CD4-positive, alpha-beta T cell treated with Interleukin-21 for 1 hour (primary cell): Measurements from ENCODE around the gene F2R.
"Not testable (repeated sequence)": the region's sequence is repeated elsewhere in the genome, so short reads cannot be mapped to it uniquely, and the experiment has no call there.

Experiments
- DNase-seq: peaks from one replicate; pipeline ENCODE4 v3.0.0-alpha.2; 2020

Gene F2R

GRCh38 chr5:76720988-76721569 lies 5.2 kb downstream of the F2R start:
- no peak for DNase-seq

- DNase-seq: no peak
Measured at GRCh38 chr5:76723266-76723665, 7.3 kb downstream of the F2R start.

DNA sequence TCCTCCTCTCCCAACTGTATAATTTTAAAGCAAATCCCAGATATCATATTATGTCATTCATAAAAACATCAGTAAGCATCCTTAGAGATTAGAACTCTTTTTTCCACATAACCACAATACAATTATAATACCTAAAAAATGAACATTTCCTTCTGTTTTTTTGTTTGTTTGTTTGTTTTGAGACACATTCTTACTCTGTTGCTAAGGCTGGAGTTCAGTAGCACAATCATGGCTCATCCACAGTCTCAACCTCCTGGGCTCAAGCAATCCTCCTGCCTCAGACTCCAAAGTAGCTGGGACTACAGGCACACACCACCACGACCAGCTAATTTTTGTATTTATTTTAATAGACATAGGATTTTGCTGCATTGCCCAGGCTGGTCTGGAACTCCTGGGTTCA lies 8.0 kb downstream of the F2R start:
- no peak for DNase-seq

- no peak for DNase-seq
Measured at GRCh38 chr5:76724871-76725270, 8.9 kb downstream of the F2R start.

- no peak for DNase-seq
Measured at GRCh38 chr5:76728965-76729364, 13.0 kb downstream of the F2R start.

DNA sequence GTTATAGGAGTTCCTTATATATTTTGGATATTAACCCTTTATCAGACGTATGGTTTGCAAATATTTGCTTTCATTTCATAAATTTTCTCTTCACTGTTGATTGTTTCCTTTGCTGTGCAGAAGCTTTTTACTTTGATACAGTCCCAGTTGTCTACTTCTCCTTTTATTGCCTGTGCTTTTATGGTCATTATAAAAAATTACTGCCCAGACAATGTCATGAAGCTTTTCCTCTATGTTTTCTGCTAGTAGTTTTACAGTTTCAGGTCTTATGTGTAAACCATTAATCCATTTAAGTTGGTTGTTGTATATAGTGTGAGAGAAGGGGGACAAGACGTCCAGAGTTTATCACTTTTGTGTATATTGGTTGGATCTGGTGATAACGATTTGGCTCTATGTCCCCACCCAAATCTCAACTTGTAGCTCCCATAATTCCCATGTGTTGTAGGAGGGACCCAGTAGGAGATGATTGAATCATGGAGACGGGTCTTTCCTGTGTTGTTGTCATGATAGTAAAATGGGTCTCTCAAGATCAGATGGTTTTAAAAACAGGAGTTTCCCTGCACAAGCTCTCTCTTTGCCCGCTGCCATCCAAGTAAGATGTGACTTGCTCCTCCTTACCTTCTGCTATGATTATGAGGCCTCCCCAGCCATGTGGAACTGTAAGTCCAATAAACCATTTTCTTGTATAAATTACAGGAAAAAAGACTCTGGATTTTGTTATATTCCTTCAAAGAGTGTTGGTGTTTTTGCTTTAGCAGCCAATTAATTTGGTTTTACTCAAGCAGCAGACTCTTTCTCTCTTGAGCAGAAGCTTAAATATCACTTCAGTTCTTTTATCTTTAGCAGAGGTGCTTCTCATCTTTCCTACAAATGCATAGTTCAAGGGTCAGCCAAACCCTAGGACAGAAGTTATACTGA lies 13.7 kb downstream of the F2R start:
- no peak for DNase-seq

DNA sequence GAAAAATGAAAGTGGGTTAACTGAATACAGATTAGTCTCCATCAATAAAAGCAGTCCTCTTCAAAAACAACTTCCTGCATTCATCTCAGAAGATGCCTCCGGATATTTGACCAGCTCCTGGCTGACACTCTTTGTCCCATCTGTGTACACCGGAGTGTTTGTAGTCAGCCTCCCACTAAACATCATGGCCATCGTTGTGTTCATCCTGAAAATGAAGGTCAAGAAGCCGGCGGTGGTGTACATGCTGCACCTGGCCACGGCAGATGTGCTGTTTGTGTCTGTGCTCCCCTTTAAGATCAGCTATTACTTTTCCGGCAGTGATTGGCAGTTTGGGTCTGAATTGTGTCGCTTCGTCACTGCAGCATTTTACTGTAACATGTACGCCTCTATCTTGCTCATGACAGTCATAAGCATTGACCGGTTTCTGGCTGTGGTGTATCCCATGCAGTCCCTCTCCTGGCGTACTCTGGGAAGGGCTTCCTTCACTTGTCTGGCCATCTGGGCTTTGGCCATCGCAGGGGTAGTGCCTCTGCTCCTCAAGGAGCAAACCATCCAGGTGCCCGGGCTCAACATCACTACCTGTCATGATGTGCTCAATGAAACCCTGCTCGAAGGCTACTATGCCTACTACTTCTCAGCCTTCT lies 16.6 kb downstream of the F2R start:
- DNase-seq: peak; percentile 36

- peak; percentile 78 for DNase-seq
Measured at GRCh38 chr5:76733049-76733417, 17.1 kb downstream of the F2R start.

- peak; percentile 21 for DNase-seq
Measured at GRCh38 chr5:76735762-76736545, 20.0 kb downstream of the F2R start.

DNA sequence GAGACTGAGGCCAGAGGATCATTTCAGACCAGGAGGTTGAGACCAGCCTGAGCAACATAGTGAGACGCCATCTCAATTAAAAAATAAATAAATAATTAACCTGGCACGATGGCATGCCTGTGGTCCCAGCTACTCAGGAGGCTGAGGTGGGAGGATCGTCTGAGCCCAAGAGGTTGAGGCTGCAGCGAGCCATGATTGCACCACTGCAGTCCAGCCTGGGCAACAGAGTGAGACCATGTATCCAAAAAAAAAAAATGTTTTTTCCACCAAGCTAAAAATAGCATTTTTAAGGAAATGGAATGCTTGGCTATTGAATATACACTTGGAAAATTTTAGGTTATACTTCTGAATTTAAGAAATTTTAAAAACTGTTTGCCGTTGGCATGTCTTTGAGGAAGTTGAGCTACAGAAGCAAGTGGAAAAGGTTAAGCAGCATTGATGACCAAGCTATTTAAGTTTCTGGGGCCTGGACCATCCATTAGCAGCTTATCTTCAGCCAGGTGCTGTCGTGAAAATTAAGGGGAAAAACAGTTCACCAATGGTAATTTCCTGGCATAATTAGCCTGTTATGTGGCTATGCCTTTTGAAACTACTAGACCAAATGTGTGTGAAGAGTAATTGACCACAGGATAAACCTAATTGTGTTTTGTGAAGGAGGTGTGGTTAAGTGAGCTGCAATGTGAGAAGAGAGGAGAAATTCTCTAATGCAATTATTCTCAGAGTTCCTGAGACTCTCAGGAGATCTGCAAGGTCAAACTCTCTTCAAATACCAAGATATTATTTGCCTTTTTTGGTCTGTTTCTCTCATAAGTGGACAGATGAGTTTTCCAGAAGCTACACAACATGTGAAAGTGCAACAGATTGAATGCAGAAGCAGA lies 21.0 kb downstream of the F2R start:
- DNase-seq: peak; percentile 51

DNA sequence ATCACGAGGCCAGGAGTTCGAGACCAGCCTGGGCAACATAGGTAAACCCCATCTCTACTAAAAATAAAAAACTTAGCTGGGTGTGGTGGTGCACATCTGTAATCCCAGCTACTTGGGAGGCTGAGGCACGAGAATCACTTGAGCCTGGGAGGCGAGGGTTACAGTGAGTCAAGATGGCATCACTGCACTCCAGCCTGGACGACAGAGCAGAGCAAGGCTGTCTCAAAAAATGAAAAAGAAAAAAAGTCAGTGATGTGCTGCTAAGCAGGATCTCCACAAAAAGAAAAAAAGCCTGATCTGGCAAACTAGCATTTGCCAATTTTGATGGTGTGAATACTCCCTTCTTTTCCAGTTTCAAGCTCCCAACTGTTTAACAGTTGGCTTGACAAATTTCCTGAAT lies 21.9 kb downstream of the F2R start:
- DNase-seq: no peak

DNA sequence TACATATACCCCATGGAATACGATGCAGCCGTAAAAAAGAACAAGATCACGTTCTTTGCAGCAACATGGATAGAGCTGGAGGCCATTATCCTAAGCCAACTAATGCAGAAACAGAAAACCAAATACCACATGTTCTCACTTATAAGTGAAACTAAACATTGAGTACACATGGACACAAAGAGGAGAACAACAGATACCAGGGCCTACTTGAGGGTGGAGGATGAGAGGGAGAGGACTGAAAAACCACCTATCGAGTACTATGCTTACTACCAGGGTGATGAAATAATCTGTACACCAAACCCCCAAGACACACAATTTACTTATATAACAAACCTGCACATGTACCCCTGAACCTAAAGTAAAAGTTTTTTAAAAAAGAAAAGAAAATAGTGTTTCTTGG lies 25.6 kb downstream of the F2R start:
- not testable (repeated sequence) for DNase-seq

DNA sequence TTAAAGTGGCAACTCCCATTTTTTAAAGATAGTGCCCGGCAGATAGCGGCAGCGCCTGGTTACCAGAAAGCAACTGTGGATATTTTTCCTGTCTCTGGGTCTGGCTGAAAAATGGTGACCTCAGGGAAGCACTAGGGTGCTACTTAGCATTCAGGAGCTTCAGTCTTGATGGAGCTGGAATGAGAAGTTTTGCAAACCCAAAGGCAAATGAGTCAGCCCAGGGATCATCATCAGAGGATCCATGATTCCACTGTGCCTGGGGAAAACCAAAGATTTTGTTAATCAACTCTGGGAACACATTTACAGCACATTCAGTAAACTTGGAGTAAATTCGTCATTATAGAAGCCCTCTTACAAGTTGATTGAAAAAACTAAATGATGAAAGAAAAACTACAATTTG lies 26.7 kb downstream of the F2R start:
- no peak for DNase-seq

GRCh38 chr5:76744632-76745031 lies 28.7 kb downstream of the F2R start:
- DNase-seq: no peak

- DNase-seq: no peak
Measured at GRCh38 chr5:76745670-76746069, 29.7 kb downstream of the F2R start.

DNA sequence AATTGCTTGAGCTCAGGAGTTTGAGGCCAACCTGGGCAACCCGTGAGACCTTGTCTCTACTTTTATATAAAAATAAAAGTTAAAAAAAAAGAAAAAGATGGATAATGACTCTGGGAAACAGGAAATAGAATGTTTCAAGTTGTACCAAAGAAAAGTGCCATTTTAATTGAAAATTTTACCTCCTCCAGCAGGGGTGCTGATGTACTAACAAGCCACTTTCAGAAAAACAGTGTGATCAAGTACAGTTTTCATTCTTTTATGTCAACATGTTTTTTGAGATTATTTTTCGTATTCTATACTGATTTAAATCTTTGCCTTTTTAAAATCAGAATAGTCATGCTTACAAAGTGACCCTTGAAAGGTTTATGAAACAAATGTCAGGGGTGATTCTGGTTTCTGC lies 30.8 kb downstream of the F2R start:
- DNase-seq: no peak

DNA sequence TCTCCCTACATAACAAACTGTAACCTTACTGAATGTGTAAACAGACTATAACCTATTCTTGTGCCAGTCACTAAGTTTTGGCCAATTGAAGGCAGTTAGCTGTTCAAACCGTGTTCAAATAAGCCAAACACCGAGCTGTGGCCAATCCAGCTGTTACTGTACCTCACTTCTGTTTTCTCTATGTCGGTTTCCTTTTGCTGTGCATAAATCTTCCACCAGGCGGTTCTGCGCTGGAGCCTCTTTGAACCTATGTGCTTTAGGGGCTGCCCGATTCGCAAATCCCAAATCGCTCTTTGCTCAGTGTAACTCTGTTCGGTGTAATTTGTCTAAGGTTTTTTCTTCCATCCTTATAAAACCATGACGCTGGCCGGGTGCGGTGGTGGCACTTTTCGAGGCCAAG lies 31.8 kb downstream of the F2R start:
- no peak for DNase-seq

DNA sequence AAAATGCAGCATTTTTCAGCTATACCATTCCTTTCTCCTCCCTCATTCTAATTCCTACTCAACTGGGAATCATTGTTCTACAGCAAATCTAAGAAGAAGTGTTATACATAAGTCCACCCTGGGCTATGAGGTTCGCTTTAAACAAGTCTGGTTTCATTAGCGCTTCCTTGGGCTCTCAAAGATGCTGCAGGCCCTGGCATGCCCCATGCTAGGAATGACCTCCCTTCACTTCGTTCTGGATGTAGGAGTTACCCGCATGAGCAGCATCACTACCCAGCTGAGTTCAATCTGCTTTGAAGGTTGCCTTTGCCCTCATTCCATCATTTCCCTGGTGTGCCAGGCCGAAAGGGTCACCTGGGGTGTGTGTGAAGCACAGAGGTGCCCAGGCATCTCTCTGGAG lies 35.4 kb downstream of the F2R start:
- DNase-seq: no peak

- DNase-seq: no peak
Measured at GRCh38 chr5:76754668-76755078, 38.7 kb downstream of the F2R start.

DNA sequence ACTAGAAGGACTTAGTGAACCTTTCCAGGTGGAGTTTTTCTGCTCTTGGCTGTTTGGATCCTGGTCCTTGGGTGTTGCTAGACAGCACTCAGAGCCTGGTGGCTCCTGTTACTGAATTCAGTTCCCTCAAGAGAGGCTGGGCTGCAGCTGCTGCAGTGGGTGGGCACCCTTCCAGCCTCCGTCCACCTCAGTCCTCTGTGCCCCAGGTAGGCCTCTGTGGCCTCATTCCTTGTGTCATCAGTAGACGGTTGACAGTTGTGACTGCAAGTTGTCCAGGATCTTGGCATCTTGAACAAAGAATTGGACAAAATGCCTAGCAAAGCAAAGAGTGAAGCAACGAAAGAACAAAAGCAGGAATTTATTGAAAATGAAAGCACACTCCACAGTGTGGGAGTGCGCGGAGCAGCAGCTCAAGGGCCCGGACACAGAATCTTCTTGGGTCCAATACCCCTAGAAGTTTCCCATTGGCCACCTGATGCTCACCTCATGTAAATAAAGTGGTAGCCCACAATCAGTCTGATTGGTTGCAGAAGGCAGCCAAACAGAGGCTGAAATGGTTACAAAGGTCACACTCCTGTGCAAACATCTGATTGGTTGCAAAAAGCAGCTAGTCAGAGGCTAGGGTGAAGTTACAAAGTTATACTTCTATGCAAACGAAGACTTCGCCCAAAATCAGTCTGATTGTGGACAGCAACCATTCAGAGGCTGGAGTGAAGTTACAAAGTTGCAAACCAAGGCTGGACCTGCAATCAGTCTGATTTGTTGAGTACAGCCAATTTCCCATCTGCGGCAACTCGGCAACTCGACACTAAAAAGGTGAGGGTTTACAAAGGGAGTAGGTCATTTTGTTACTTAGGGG lies 40.1 kb downstream of the F2R start:
- DNase-seq: no peak

DNA sequence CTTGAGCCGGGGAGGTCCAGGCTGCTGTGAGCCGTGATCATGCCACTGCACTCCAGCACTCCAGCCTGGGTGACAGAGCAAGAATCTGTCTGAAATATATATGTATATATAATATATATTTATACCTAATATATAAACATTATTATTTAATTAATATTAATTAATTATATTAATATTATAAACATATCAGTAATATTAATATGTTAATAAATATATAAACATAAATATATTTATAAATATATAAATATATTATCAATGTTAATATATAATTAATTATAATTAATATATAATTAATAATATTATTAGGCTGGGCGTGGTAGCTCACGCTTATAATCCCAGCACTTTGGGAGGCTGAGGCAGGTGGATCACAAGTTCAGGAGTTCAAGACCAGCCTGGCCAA lies 41.1 kb downstream of the F2R start:
- no peak for DNase-seq
